MG63 (cell line): ENCODE data around the gene DCC. TPM values are rescaled to one million over a fixed set of nuclear protein-coding genes. Genes with fewer than 3 reads are reported as not detected.

ENCODE experiments used
- DNase-seq: peaks from one replicate; pipeline ENCODE4 v3.0.0-alpha.2; 2020
- H3K27me3 ChIP-seq: fragments of 250-450 bp; sonication (Bioruptor Pico); 2 replicates; pipeline ENCODE4 v1.5.1; 2020; ENCODE audit warnings: mild to moderate bottlenecking, moderate library complexity
- H3K36me3 ChIP-seq: fragments of 250-450 bp; sonication (Bioruptor Pico); 2 replicates; pipeline ENCODE4 v1.5.1; 2020; ENCODE audit warnings: mild to moderate bottlenecking, moderate library complexity
- H3K4me3 ChIP-seq: fragments of 250-450 bp; sonication (Bioruptor Pico); 2 replicates; pipeline ENCODE4 v1.5.1; 2020; ENCODE audit warnings: mild to moderate bottlenecking, moderate library complexity
- H3K9me3 ChIP-seq: fragments of 250-450 bp; sonication (Bioruptor Pico); 2 replicates; pipeline ENCODE4 v1.5.1; 2020; ENCODE audit warnings: mild to moderate bottlenecking, moderate library complexity
- total RNA-seq: library from RNA; depleted of rRNA; stranded (reverse); fragments of >200 nt; shearing (Covaris generic); gene quantifications from 2 replicates; pipeline ENCODE4 v1.2.3, GENCODE V29; 2014; ENCODE audit warnings: low replicate concordance

The DCC gene
- total RNA-seq, 1 experiment from 2014 or later = not detected

DNA sequence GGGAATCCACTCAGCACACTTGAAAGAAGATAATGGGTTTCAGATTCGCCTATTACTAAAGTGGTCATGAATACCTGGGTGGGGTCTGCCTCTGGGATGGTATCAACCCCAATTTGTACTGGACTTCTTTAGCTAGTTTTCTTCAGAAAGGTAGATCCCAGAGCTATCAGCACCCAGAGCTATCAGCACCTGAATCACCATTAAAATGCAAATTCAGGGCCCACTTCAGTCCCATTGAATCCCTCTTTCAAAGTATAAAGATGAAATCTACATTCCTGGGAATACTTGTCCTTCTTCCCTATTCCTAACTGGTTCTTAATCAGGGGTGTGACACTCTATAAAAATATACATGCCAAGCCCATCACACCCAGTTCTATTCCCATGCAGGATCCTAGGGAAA lies 914.3 kb downstream of the DCC start:
- no peak for DNase-seq
- Histone ChIP-seq H3K36me3 (no peaks in the 10 kb centered on the region), H3K9me3 (no peaks in the 10 kb centered on the region), H3K27me3 (no peaks in the 10 kb centered on the region), H3K4me3 (no peak overlapping the region)

DNA sequence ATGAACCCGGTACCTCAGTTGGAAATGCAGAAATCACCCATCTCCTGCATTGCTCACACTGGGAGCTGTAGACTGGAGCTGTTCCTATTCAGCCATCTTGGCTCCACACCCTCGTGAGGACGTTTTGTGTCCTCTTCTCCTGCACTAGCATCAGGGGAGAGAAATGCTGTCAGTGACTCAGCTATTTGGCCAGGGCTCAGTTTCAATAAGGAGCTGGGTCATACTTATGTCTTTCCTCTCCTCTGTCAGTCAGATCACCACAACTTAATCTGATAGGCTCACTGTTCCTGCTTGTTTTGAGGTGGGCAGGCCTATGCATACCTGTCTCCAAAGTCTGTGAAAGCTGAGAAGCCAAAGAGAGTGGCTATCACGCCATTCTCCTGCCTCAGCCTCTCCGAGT lies 921.2 kb downstream of the DCC start:
- Histone ChIP-seq H3K9me3 (no peaks in the 10 kb centered on the region), H3K27me3 (no peaks in the 10 kb centered on the region), H3K36me3 (no peaks in the 10 kb centered on the region), H3K4me3 (no peak overlapping the region)
- DNase-seq = no peak

DNA sequence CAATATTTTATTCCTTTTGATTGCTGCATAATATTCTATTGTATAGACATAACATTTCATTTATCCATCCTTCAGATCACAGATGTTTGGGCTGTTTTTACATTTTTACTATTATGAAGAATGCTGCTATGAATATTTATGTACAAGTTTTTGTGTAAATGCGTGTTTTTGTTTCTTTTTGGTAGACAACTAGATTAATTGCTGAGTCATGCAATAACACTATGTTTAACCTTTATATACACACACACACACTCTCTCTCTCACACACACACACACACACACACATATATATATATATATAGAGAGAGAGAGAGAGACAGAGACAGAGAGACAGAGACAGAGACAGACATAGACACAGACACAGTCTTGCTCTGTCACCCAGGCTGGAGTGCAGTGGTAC lies 926.9 kb downstream of the DCC start:
- no peaks in the 10 kb centered on the region for H3K9me3 ChIP-seq
- no peaks in the 10 kb centered on the region for H3K27me3 ChIP-seq
- DNase-seq = no peak
- no peaks in the 10 kb centered on the region for H3K36me3 ChIP-seq
- H3K4me3 ChIP-seq = no peak overlapping the region

DNA sequence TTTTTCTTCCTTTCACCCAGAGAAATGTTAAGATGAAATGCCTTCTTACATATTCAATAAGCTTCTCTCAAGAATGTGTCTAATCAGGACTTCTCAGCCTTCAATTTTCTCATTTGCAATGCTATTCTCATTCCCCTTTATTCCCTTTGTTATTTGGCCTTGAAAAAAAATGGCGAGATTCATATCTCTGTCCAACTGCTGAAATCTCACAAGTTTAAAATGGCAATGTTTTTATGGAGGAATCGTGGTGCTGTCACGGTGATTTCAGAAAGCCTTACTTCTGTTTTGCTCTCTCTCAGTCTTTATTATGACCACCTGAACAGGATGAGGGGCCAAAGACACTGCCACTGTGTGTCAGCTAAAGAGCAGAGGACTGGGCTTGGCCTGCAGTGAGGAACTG lies 928.5 kb downstream of the DCC start:
- Histone ChIP-seq H3K36me3 (no peaks in the 10 kb centered on the region), H3K4me3 (no peak overlapping the region), H3K9me3 (no peaks in the 10 kb centered on the region), H3K27me3 (no peaks in the 10 kb centered on the region)
- DNase-seq = no peak

DNA sequence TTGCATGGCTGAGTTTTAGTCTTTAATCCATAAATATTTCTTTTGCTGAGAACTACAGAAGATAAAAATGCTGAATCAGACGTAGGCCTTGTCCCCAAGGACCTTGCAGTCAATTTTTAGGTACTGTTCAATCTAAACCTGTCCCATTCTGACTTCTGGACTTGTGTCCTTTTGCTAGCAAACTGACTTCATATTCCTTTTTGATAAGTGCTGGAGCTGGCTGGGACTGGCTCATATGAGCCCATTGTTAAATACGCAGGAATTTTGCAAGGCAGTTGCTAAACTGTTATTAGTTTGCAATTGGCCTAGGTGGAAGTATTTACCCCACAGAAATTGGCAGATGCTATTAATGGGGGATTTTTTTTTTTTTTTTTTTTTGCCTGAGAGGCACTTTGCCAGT lies 941.4 kb downstream of the DCC start:
- DNase-seq = no peak
- H3K27me3 ChIP-seq = no peaks in the 10 kb centered on the region
- no peaks in the 10 kb centered on the region for H3K9me3 ChIP-seq
- H3K4me3 ChIP-seq = no peak overlapping the region
- no peaks in the 10 kb centered on the region for H3K36me3 ChIP-seq

DNA sequence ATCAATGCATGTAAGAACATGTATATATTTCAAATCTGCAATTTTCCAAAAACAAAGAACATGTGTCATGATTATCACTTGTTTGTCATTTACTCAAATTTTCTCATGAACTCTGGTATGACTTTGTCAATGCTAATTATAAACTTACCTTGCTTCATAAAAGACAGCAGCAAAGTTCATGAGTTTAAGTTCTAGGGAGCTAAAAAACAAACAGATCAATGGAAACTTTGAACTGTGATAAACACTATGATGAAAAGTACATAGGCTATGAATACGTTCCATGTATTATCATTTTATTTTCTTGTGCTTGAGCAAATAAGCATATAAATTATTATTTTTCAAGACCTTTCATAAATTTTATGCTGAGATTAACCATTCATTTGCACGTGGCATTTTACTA lies 943.7 kb downstream of the DCC start:
- DNase-seq = no peak
- no peaks in the 10 kb centered on the region for H3K9me3 ChIP-seq
- no peaks in the 10 kb centered on the region for H3K36me3 ChIP-seq
- H3K27me3 ChIP-seq = no peaks in the 10 kb centered on the region
- no peak overlapping the region for H3K4me3 ChIP-seq

DNA sequence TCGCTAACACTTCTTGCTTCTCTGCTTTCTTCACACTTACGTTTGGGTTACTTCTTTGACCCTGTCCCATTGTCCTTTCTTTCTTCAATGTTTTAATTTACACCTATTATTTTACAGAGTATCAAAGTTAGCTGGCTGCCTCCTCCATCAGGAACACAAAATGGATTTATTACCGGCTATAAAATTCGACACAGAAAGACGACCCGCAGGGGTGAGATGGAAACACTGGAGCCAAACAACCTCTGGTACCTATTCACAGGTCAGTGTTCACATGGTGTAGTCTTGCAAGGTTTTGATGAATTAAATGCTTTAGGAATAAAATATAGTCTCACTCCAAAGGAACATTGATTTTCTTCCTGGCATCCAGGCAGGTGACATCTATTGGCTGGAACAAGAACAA lies 965.5 kb downstream of the DCC start:
- H3K27me3 ChIP-seq = no peaks in the 10 kb centered on the region
- DNase-seq = no peak
- no peak overlapping the region for H3K4me3 ChIP-seq
- no peaks in the 10 kb centered on the region for H3K9me3 ChIP-seq
- no peaks in the 10 kb centered on the region for H3K36me3 ChIP-seq

DNA sequence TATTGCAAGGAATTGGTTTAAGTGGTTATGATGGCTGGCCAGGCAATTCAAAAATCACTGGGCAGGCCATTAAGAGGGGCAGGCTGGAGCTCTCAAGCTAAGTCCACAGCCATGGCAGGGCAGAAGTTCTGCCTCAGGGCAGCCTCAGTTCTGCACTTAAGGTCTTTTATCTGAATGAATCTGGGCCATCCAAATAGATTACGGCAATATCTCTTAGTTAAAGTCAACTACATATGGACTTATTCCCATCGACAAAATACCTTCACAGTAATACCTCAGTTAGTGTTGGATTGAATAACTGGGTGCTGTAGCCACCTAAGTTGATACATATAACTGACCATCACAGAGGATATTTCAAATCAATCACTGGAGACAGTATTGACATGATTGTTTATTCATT lies 979.6 kb downstream of the DCC start:
- Histone ChIP-seq H3K27me3 (no peaks in the 10 kb centered on the region), H3K9me3 (no peaks in the 10 kb centered on the region), H3K4me3 (no peak overlapping the region), H3K36me3 (no peaks in the 10 kb centered on the region)
- DNase-seq = no peak

DNA sequence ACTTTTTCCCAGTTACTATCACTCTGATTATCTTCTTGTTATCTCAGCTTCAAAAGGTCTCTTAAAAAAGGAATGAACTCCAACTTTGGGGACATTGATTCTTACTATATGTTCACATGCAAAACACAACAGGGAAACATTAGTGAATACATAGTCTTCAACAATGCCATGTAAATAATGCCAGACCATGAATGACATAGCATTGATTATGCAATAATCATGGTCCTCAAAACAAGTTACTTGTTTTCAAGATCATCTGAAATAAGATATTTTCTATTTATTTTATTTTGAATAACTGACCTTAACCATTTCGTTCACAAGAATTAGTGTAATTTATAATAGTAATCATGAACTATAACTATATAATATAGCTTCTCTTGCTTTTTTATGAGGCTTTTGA lies 982.2 kb downstream of the DCC start:
- no peak overlapping the region for H3K4me3 ChIP-seq
- H3K36me3 ChIP-seq = no peaks in the 10 kb centered on the region
- DNase-seq = no peak
- H3K9me3 ChIP-seq = no peaks in the 10 kb centered on the region
- no peaks in the 10 kb centered on the region for H3K27me3 ChIP-seq

DNA sequence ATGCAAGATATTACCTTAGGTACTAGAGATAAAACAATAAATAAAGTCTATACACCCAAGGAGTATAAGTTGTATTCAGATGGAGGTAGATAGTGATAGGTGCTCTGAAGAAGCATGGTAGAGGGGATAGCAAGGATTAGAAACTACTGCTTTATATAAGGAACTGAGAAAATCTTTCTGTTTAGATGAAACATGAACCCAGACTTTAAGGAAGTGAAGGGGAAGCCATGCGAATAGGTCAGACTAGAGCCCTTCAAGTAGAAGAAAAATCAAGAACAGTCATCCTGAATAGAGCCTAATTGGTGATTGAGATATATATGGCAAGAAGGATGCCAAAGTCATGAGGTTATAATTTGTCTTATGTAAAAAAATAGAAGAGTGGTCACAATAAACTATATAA lies 984.4 kb downstream of the DCC start:
- H3K9me3 ChIP-seq = no peaks in the 10 kb centered on the region
- no peaks in the 10 kb centered on the region for H3K36me3 ChIP-seq
- H3K27me3 ChIP-seq = no peaks in the 10 kb centered on the region
- no peak for DNase-seq
- H3K4me3 ChIP-seq = no peak overlapping the region

DNA sequence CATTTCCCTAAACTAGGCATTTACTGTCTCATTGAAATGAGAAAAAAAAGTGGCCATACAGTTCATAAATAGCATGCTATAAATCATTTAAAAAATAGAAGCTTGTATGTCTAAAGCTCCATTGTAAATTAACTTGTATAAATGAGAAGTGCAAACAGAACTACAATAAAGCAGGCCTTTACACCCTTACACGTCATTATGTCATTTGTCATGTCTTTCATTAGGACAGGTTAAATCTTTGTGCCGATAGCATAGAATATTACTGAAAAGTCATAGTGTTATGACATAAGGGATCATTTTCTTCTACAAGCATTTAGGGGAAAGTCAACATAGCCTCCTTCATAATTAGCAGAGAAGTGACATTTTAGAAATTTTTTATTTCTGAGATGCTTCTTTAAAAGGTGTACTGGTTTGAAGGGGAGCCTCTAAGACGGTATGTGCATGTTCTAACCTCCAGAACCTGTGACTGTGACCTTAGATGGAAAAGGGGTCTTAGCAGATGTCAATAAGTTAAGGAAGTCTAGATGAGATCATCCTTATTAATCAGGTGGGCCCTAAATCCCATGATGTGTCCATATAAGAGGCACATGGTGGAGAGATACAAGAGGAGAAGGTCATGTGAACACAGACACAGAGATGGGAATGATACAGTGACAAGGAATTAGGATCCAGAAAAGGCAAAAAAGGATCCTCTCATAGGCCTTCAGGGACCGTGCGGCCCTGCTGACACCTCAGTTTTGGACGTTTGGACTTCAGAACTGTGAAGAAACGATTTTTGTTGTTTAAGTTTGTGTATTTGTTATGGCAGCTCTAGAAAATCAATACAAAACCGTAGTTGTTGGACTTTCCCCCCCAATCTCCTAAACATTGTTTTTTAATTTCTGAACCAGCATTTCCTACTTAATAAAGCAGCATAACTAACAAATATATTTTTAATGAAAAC lies 1020.8 kb downstream of the DCC start:
- Histone ChIP-seq H3K27me3 (no peaks in the 10 kb centered on the region), H3K36me3 (no peaks in the 10 kb centered on the region), H3K4me3 (no peak overlapping the region), H3K9me3 (no peaks in the 10 kb centered on the region)
- no peak for DNase-seq

DNA sequence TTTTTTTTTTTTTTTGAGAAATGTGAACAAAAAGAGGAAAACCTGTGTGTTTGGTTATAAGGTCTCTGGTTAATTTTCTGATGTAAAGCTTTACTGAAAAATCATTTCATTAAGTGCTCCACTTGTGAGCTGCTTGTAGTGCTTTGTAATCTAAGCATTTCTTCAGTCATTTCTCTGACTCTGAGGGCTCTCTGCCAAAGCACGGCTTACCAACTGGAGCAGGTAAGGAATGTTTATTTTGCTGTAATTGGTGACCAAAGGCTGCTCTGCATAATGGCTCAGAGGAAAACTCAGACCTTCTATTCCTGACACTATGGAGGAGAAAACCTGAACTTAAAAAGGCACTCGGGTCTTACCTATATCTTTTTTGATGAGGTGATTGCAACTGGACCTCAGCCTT lies 1035.6 kb downstream of the DCC start:
- H3K27me3 ChIP-seq = no peaks in the 10 kb centered on the region
- H3K36me3 ChIP-seq = no peaks in the 10 kb centered on the region
- no peak for DNase-seq
- H3K9me3 ChIP-seq = no peaks in the 10 kb centered on the region
- H3K4me3 ChIP-seq = no peak overlapping the region

DNA sequence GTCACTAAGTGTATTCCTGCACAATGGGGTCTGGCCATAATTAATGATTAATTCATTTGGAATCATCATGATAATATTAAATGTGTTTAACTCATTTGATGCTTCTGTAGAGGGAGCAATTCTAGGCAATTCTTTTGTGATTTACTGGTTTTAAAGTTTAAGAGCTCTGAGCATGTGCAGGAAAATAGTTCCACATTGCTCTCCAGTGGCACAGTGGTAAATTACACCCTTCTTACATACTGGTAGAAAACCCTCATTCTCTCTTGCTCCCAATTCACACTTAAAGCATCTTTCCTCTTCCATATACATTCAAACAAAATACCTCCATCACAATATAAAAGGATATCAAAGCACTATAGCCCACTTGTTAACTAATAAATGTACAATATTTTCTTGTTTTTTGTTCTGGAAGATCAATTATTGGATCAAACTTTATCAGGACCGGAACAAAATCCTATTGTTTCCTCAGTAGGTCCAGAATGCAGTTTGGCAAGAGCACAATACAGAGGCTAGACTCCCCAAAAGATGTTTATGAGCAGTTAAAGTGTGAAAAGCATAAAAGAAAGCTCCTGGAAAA lies 1040.2 kb downstream of the DCC start:
- H3K27me3 ChIP-seq = no peaks in the 10 kb centered on the region
- no peaks in the 10 kb centered on the region for H3K9me3 ChIP-seq
- H3K4me3 ChIP-seq = no peak overlapping the region
- DNase-seq = no peak
- no peaks in the 10 kb centered on the region for H3K36me3 ChIP-seq

DNA sequence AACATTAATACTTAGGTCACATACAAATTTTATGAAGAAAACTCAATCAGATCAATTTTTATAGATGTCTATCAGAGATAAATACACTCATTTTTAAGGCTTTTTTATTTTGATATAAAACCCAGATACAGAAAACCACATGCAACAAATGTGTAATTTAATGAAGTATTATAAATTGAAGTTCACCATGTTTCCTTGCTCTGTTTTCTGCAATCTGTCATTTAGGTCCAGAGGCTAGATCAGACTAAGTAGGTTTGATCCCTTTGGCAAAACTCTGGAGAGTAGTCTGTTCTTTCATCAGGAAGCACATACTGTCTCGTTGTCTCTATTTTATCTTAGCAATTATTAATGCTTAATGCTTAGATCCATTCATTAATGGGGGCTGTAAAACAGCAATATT lies 1042.9 kb downstream of the DCC start:
- DNase-seq = no peak
- no peaks in the 10 kb centered on the region for H3K36me3 ChIP-seq
- H3K27me3 ChIP-seq = no peaks in the 10 kb centered on the region
- no peak overlapping the region for H3K4me3 ChIP-seq
- H3K9me3 ChIP-seq = no peaks in the 10 kb centered on the region

DNA sequence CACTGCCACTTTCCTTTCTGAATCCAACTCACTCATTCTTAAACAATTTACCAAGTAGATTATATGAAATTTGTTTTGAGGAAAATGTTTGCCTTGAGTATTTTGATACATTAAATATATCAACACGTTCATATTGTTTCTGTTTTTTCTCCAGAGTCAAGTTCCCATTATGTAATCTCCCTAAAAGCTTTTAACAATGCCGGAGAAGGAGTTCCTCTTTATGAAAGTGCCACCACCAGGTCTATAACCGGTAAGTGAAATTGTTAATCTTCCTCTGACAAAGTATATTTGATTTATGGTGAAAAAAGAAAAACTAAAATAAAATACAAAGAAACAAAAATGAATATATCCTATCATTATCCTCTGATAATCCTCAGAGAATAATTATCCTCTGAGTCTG lies 1045.9 kb downstream of the DCC start:
- no peak overlapping the region for H3K4me3 ChIP-seq
- DNase-seq = no peak
- H3K36me3 ChIP-seq = no peaks in the 10 kb centered on the region
- H3K9me3 ChIP-seq = no peaks in the 10 kb centered on the region
- H3K27me3 ChIP-seq = no peaks in the 10 kb centered on the region

DNA sequence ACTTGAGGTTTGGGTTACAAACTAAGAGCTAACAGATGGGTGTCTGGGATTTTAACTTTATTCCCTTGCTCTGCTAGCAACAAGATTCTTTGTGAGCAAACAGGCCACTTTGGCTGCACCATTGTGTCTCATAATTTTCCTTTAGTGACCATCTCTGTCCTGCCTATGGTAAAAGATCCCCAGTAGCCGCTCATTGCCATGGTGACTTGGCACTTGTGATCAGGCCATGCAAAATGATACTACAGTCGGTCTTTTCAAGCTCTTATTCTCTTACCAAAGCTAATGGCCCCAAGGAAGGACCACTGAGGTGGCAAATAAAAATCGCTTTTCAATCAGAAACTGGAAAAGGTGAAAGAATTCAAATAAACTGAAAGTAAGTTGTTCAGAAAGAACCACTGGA lies 1047.6 kb downstream of the DCC start:
- DNase-seq = no peak
- H3K9me3 ChIP-seq = no peaks in the 10 kb centered on the region
- H3K4me3 ChIP-seq = no peak overlapping the region
- no peaks in the 10 kb centered on the region for H3K36me3 ChIP-seq
- H3K27me3 ChIP-seq = no peaks in the 10 kb centered on the region

DNA sequence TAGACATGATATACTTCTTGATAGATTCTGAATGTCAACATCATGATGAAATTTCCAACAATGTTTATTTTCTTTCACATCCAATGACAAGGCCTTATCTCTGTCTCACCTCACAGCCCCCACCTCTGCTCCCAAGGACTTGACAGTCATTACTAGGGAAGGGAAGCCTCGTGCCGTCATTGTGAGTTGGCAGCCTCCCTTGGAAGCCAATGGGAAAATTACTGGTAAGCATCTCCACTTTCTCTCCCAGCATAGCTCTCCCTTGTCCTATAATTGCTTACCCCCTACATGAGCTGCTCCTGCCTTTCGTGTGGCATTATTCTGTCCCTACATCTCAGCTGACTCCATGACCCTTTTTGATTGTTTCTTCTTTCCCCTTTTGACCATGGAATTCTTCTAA lies 1062.7 kb downstream of the DCC start:
- Histone ChIP-seq H3K27me3 (no peaks in the 10 kb centered on the region), H3K9me3 (no peaks in the 10 kb centered on the region), H3K4me3 (no peak overlapping the region), H3K36me3 (no peaks in the 10 kb centered on the region)
- no peak for DNase-seq

DNA sequence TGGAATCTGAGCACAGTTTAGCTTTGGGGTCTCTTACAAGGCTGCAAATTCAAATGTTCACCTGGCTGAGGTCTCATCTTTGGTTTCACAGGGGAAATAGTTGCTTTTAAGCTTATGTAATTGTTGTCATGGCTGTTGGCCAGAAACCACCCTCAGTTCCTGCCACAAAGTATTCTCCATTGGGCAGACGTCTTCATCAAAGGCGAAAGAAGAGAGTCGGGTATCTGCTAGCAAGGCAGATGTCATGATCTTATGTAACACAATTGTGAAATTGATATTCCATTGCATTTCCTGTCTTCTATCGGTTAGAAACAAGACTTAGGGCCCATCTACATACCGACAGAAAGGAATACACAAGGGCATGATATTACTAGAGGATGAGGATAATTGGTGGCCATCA lies 1068.3 kb downstream of the DCC start:
- no peak for DNase-seq
- Histone ChIP-seq H3K27me3 (no peaks in the 10 kb centered on the region), H3K9me3 (no peaks in the 10 kb centered on the region), H3K4me3 (no peak overlapping the region), H3K36me3 (no peaks in the 10 kb centered on the region)
